PC-3 (cell line): ENCODE results near the gene C17orf78.

Source experiments
- EZH2 ChIP-seq: fragments of 300-600 bp; sonication (generic); IDR thresholded peaks from one replicate; pipeline ENCODE4 v1.6.1; 2017; ENCODE audit warnings: antibody characterized with exemption, mild to moderate bottlenecking, low read length; ENCODE audit not compliant: unreplicated experiment
- TF ChIP-seq, protein P1 (sequence below): fragments of 300-600 bp; sonication (generic); conservative IDR thresholded peaks from 2 replicates; pipeline ENCODE4 v1.5.1; 2017; ENCODE audit warnings: antibody characterized with exemption, low read depth, mild to moderate bottlenecking, low read length

DNA sequence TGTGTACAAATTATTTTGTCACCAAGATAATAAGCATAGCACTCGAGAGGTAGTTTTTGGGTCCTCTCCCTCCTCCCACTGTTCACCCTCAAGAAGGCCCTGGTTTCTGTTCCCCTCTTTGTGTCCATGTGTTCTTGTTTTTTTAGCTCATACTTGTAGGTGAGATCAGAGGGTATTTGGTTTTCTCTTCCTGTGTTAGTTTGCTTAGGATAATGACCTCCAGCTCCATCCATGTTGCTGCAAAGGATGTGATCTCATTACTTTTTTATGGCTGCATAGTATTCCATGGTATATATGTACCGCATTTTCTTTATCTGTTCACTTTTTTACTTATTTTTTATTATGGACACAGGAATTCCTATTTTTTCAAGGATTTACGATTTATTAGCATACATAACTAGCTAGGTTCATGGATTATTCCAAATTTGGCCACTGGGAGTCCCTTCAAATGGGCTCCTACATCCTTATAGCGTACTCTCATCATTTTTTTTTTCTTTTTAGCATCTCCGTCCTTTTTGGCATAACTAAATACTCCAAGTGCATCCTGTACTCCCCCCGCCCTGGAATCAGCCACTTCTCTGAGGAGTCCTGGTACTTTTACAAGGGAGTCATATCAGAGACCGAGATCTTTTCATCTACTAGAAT lies 38.2 kb downstream of the C17orf78 start:
- TF ChIP-seq, protein P1, sequence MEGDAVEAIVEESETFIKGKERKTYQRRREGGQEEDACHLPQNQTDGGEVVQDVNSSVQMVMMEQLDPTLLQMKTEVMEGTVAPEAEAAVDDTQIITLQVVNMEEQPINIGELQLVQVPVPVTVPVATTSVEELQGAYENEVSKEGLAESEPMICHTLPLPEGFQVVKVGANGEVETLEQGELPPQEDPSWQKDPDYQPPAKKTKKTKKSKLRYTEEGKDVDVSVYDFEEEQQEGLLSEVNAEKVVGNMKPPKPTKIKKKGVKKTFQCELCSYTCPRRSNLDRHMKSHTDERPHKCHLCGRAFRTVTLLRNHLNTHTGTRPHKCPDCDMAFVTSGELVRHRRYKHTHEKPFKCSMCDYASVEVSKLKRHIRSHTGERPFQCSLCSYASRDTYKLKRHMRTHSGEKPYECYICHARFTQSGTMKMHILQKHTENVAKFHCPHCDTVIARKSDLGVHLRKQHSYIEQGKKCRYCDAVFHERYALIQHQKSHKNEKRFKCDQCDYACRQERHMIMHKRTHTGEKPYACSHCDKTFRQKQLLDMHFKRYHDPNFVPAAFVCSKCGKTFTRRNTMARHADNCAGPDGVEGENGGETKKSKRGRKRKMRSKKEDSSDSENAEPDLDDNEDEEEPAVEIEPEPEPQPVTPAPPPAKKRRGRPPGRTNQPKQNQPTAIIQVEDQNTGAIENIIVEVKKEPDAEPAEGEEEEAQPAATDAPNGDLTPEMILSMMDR: peak; percentile 53
- TF ChIP-seq EZH2: no peak
